IMR-90 (cell line): ENCODE data around the gene STAC2. TPM values are rescaled to one million over a fixed set of nuclear protein-coding genes. Genes with fewer than 3 reads are reported as not detected.

Experiments used
- ATAC-seq: fragments of 200-7000 bp; cut with Tn5 transposase; 2 replicates; pipeline ENCODE4 v1.9.1; 2020; ENCODE audit warnings: low read depth, mild to moderate bottlenecking, moderate library complexity
- BruUV-seq: library from RNA; stranded (reverse); fragments of 400-500 nt; replicated peaks from 2 replicates; lab custom pipeline; 2021; lab: Mats Ljungman, UMichigan
- CTCF ChIA-PET: fragments of 300-600 bp; formaldehyde crosslinking; extraction: SDS; loops from one replicate; lab custom pipeline; 2021; ENCODE audit warnings: antibody characterized with exemption; lab: Yijun Ruan, JAX
- POLR2A ChIA-PET: fragments of 300-600 bp; sonication (Branson Sonifier 250); formaldehyde crosslinking; loops from one replicate; lab custom pipeline; 2022; ENCODE audit warnings: antibody characterized with exemption; ENCODE audit not compliant: unreplicated experiment; lab: Charles Lee
- DNase-seq: peaks from one replicate; pipeline ENCODE4 v3.0.0; 2013
- H2AFZ ChIP-seq: replicated peaks from 2 replicates; pipeline ENCODE3; 2013; ENCODE audit warnings: low read length, mild to moderate bottlenecking; ENCODE audit not compliant: poor library complexity
- H2AK5ac ChIP-seq: 2 replicates; pipeline ENCODE4 v1.6.1; 2013; ENCODE audit warnings: low read depth, low read length, inconsistent platforms
- H2AK9ac ChIP-seq: replicated peaks from 2 replicates; pipeline ENCODE3; 2013; ENCODE audit warnings: mild to moderate bottlenecking, low read depth, low read length, moderate library complexity; ENCODE audit not compliant: poor library complexity
- H2BK120ac ChIP-seq: 2 replicates; pipeline ENCODE4 v1.6.1; 2013; ENCODE audit warnings: low read depth, low read length, inconsistent platforms
- H2BK15ac ChIP-seq: 3 replicates; pipeline ENCODE4 v1.6.1; 2013; ENCODE audit warnings: low read depth, low read length, inconsistent platforms
- H2BK20ac ChIP-seq: 2 replicates; pipeline ENCODE4 v1.6.1; 2013; ENCODE audit warnings: low read depth, mild to moderate bottlenecking, inconsistent platforms, low read length, moderate library complexity
- H2BK5ac ChIP-seq: 2 replicates; pipeline ENCODE4 v1.6.1; 2013; ENCODE audit warnings: mild to moderate bottlenecking, low read depth, low read length, inconsistent platforms; ENCODE audit not compliant: poor library complexity, severe bottlenecking
- H3K14ac ChIP-seq: replicated peaks from 2 replicates; pipeline ENCODE4 v1.6.1; 2013; ENCODE audit warnings: low read depth, low read length, inconsistent platforms
- H3K18ac ChIP-seq: 2 replicates; pipeline ENCODE4 v1.6.1; 2013; ENCODE audit warnings: low read depth, low read length, control low read depth
- H3K23ac ChIP-seq: 2 replicates; pipeline ENCODE4 v1.6.1; 2013; ENCODE audit warnings: low read depth, low read length, inconsistent platforms
- H3K27ac ChIP-seq: 2 replicates; pipeline ENCODE4 v1.5.1; 2013; ENCODE audit warnings: mild to moderate bottlenecking, control low read depth, low read length; ENCODE audit not compliant: insufficient read depth
- H3K27me3 ChIP-seq: 2 replicates; pipeline ENCODE4 v1.6.1; 2013; ENCODE audit warnings: low read length; ENCODE audit not compliant: control insufficient read depth, insufficient read depth
- H3K36me3 ChIP-seq: 2 replicates; pipeline ENCODE4 v1.6.1; 2013; ENCODE audit warnings: low read length, mixed read lengths; ENCODE audit not compliant: control insufficient read depth, insufficient read depth
- H3K4ac ChIP-seq: 2 replicates; pipeline ENCODE4 v1.6.1; 2013; ENCODE audit warnings: low read depth, low read length, inconsistent platforms
- H3K4me1 ChIP-seq: 2 replicates; pipeline ENCODE4 v1.6.1; 2013; ENCODE audit warnings: low read length, mixed read lengths; ENCODE audit not compliant: control insufficient read depth, insufficient read depth
- H3K4me2 ChIP-seq: 2 replicates; pipeline ENCODE4 v1.6.1; 2013; ENCODE audit warnings: low read depth, mild to moderate bottlenecking, control low read depth, low read length, moderate library complexity
- H3K4me3 ChIP-seq: 2 replicates; pipeline ENCODE4 v1.5.1; 2013; ENCODE audit warnings: low read depth, mild to moderate bottlenecking, control low read depth, low read length, moderate library complexity; ENCODE audit not compliant: insufficient read depth
- H3K56ac ChIP-seq: 2 replicates; pipeline ENCODE4 v1.6.1; 2013; ENCODE audit warnings: low read length, inconsistent platforms; ENCODE audit not compliant: insufficient read depth; ENCODE audit errors: extremely low read depth
- H3K79me1 ChIP-seq, 2 experiments: 2 replicates each; pipeline ENCODE4 v1.6.1; 2013; ENCODE audit warnings: low read length in 2 of 2, inconsistent platforms in 1 of 2, low read depth in 1 of 2
- H3K9ac ChIP-seq: 2 replicates; pipeline ENCODE4 v1.6.1; 2013; ENCODE audit warnings: low read depth, low read length, control low read depth
- H3K9me1 ChIP-seq: 2 replicates; pipeline ENCODE4 v1.6.1; 2013; ENCODE audit warnings: low read length, inconsistent platforms; ENCODE audit not compliant: insufficient read depth
- H3K9me3 ChIP-seq: 2 replicates; pipeline ENCODE4 v1.6.1; 2013; ENCODE audit warnings: low read length; ENCODE audit not compliant: control insufficient read depth, insufficient read depth
- H4K20me1 ChIP-seq: 2 replicates; pipeline ENCODE4 v1.6.1; 2013; ENCODE audit warnings: low read length, inconsistent platforms; ENCODE audit not compliant: insufficient read depth
- H4K5ac ChIP-seq: 2 replicates; pipeline ENCODE4 v1.6.1; 2013; ENCODE audit warnings: mild to moderate bottlenecking, low read depth, low read length, control low read depth
- H4K8ac ChIP-seq, 2 experiments: 2 replicates each; pipeline ENCODE4 v1.6.1; 2013; ENCODE audit warnings: low read depth in 2 of 2, low read length in 2 of 2, control low read depth in 1 of 2, inconsistent platforms in 1 of 2
- H4K91ac ChIP-seq: 2 replicates; pipeline ENCODE4 v1.6.1; 2013; ENCODE audit warnings: low read depth, low read length, inconsistent platforms; ENCODE audit not compliant: insufficient read depth
- BHLHE40 ChIP-seq: fragments of 150-350 bp; IDR thresholded peaks from 2 replicates; pipeline ENCODE4 v1.6.1; 2016; ENCODE audit warnings: mild to moderate bottlenecking, low read depth, low read length
- CEBPB ChIP-seq: IDR thresholded peaks from 2 replicates; pipeline ENCODE4 v1.6.1; 2012; ENCODE audit warnings: low read depth, low read length, improper control_type of control experiment
- CTCF ChIP-seq: conservative IDR thresholded peaks from 2 replicates; pipeline ENCODE4 v1.5.1; 2012; ENCODE audit warnings: mild to moderate bottlenecking, low read depth, low read length, improper control_type of control experiment
- FOS ChIP-seq: fragments of 150-350 bp; IDR thresholded peaks from 2 replicates; pipeline ENCODE4 v1.6.1; 2016; ENCODE audit warnings: low read depth, low read length
- MAZ ChIP-seq: IDR thresholded peaks from 2 replicates; pipeline ENCODE4 v1.6.1; 2012; ENCODE audit warnings: low read depth, mild to moderate bottlenecking, low read length, improper control_type of control experiment, moderate library complexity, borderline replicate concordance
- NFE2L2 ChIP-seq: fragments of 150-350 bp; IDR thresholded peaks from 2 replicates; pipeline ENCODE4 v1.6.1; 2016; ENCODE audit warnings: low read depth, mild to moderate bottlenecking, low read length
- SMC3 ChIP-seq: fragments of 150-350 bp; IDR thresholded peaks from 2 replicates; pipeline ENCODE4 v1.6.1; 2016; ENCODE audit warnings: low read depth, mild to moderate bottlenecking, antibody characterized with exemption, low read length, moderate library complexity
- WGBS, 2 experiments: methylation state at CpG; one replicate each; pipeline versions ENCODE4 v1.1.5 to v1.1.7; 2013; ENCODE audit warnings: missing lambda C conversion rate in 2 of 2; ENCODE audit not compliant: insufficient read length in 1 of 2; ENCODE audit errors: extremely low coverage in 2 of 2; 5-methylcytosine and 5-hydroxymethylcytosine counted together
- dilution Hi-C: fragments of 300-500 bp; cut with HindIII; formaldehyde crosslinking; loops from one replicate; pipeline ENCODE4 v1.14.3; 2018; ENCODE audit warnings: low sequenced_read_pairs; ENCODE audit not compliant: unreplicated experiment
- in situ Hi-C: fragments of 300-500 bp; cut with MboI; formaldehyde crosslinking; loops from 3 replicates; pipeline ENCODE4 v1.14.3; 2019; ENCODE audit warnings: low sequenced_read_pairs, inconsistent platforms, mixed read lengths
- intact Hi-C: fragments of 100-400 bp; cut with micrococcal nuclease; formaldehyde crosslinking; loops from 2 replicates; pipeline ENCODE4 v1.10.0; 2022
- polyA plus RNA-seq, 3 experiments: library from polyadenylated mRNA; depleted of rRNA; stranded (reverse); fragments of >200 nt; gene quantifications; 2 replicates each; pipeline ENCODE4 v1.2.3, GENCODE V29; 2012; ENCODE audit warnings: low replicate concordance in 1 of 3
- total RNA-seq: library from RNA; depleted of rRNA; stranded (reverse); fragments of >200 nt; gene quantifications from 2 replicates; pipeline ENCODE4 v1.2.3, GENCODE V29; 2012

The STAC2 gene
- total and polyA plus RNA-seq, 2 of the 4 experiments (the other 2 are of a cell fraction), result 0.02 TPM; not detected in 1

- TF ChIP-seq SMC3, result peak; percentile 69
- peak; percentile 66 for TF ChIP-seq MAZ
These were observed 31.4 kb downstream of the STAC2 start (continued) for GRCh38 chr17:39194089-39194984.

DNA sequence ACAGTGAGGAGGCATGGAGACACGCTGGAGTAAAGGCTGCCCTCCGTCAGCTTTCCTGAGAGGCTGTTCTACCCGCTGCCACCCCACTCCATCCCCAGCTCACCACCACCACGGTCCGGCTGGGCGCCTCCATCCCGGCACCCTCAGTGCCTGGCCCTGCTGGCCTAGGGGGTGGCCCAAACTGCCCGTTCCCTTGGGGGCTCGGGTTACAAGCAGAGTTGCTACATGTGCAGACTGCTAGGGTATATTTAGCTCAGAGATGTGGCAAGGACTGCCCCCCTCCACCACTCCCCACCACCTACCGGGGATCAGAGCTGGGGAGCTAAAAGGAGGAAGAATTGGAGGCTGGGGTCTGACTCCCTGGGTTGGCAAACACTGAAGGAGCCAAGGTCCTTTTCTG lies 32.4 kb downstream of the STAC2 start:
- Histone ChIP-seq H3K9ac (no peak overlapping the region), H4K91ac (no peak overlapping the region), H3K56ac (no peak overlapping the region), H3K79me1 (peaks cover 29 to 54% of the 10 kb centered on the region in 2 experiments), H3K4me1 (peaks cover 19% of the 10 kb centered on the region), H2BK120ac (no peak overlapping the region), H3K4ac (no peak overlapping the region), H2BK15ac (no peak overlapping the region), H3K9me1 (peaks cover 20% of the 10 kb centered on the region), H3K4me2 (no peak overlapping the region), H2BK20ac (no peak overlapping the region), H2BK5ac (no peak overlapping the region), H2AK5ac (no peak overlapping the region), H4K8ac (no peak overlapping the region), H2AK9ac (peak overlapping the region; percentile 85), H3K4me3 (no peak overlapping the region), H3K27me3 (no peaks in the 10 kb centered on the region), H3K23ac (no peak overlapping the region), H4K20me1 (peaks cover 21% of the 10 kb centered on the region), H2AFZ (no peak overlapping the region), H3K36me3 (peaks cover 27% of the 10 kb centered on the region), H3K27ac (no peak overlapping the region), H3K18ac (no peak overlapping the region), H4K5ac (no peak overlapping the region), H3K9me3 (no peaks in the 10 kb centered on the region), H3K14ac (no peak overlapping the region)
- ATAC-seq (no peak), DNase-seq (no peak)
- intact Hi-C loops, result no loop called here
- no peak for TF ChIP-seq CEBPB
- no peak for TF ChIP-seq NFE2L2
- TF ChIP-seq FOS, result no peak
- no peak for TF ChIP-seq CTCF
- TF ChIP-seq BHLHE40, result no peak
- WGBS, 2 experiments, result no CpG with 5 or more reads among the region's 10 CpGs
- in situ Hi-C loops, result no loop called here
- no TSS peak for BruUV-seq
- POLR2A ChIA-PET, result no interaction called here
- CTCF ChIA-PET, result no interaction called here
- dilution Hi-C loops, result no loop called here
